ENCODE results near the gene CD300LD.

CD300LD gene

DNA sequence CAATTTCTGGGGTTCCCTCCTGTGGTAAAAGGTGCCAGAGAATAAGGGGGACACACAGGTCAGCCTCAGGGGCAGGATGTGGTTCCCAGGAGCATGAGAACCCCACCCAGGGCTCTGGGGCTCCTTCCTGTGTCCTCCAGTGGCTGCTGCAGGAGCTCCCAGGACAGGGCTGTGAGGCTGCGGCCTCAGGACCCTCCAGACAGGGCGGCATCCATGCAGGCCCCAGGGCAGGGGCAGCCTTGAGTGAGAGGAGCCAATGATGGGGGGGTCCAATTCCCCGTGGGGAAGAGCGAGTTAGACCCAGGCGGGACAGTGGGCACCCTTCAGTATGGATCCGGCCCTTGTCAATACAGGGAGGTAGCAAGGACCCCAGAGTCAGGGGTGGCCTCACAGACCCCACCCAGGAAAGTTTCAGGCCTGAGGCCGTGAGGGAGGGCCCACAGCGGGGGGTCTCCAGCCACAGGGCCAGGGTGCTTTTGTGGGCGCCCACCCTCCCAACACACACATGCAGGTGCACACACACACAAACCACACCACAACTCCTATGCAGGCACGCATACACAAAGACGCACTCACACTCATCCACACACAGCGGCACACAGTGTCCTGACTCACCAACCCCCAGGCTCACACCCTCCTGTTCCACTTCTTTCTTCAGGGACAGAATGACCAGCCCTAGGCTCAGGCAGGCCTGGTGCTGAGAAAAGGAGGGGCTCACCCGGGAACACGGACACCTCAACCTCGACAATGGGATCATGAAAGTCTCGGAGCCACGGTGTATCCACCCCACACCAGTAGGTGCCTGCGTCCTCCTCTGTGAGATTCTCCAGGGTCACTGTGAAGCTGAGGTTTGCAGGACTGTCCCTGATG is 48.0 kb downstream of the CD300LD start:
- DNase-seq (ENCODE audit: low spot score) = no peak

GRCh38 chr17:74543406-74543805 is 48.7 kb downstream of the CD300LD start:
- DNase-seq (ENCODE audit: low spot score) = no peak

DNA sequence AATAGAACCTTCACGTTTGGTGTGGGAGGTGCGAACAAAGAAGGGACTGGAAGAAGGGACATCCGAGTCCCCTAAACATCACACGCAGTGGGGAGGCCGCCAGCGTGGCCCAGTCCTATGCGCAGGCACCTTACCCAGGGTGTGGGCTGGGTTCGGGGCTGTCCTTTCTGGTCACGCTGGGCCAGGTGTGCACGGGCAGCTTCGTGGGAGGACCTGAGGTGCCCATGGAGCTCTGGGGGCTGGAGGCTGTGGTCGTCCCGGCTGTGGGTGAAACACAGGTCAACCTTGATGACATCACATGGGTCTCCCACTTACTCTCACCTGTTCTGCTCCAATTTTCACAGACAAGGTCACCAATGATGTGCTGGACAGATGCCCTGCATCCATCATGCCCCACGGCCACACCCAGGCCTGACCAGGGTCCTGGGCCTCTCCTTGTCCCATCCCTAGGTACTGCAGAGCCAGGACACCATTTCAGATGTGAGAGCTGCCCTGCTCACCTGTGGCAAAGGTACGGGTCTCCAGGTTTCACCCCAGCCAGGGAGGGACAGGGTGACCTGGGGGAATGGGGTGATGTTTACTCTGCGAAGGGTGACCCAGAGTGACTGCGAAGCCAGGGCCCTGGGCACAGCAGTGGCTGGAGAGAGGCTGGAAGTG is 49.2 kb downstream of the CD300LD start:
- no peak for DNase-seq (ENCODE audit: low spot score)

DNA sequence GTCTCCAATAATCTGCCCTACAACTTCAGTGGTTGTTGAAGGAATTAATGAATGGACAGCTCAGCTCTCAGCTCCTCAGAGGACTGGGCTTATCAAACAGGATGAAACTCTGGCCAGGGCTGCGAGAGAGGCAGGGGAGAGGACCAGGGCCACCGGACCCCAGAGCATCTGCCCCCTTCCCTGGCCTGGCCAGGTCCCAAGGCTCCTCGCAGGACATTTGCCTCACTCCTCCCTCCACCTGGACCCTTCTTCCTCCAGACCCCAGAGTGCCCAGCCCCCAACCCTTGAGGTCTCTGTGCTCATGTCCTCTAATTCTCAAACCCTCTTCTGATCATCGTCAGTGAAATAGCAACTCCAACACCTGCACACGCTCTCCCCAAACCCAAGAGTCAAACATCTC is 49.9 kb downstream of the CD300LD start:
- DNase-seq (ENCODE audit: low spot score) = no peak

DNA sequence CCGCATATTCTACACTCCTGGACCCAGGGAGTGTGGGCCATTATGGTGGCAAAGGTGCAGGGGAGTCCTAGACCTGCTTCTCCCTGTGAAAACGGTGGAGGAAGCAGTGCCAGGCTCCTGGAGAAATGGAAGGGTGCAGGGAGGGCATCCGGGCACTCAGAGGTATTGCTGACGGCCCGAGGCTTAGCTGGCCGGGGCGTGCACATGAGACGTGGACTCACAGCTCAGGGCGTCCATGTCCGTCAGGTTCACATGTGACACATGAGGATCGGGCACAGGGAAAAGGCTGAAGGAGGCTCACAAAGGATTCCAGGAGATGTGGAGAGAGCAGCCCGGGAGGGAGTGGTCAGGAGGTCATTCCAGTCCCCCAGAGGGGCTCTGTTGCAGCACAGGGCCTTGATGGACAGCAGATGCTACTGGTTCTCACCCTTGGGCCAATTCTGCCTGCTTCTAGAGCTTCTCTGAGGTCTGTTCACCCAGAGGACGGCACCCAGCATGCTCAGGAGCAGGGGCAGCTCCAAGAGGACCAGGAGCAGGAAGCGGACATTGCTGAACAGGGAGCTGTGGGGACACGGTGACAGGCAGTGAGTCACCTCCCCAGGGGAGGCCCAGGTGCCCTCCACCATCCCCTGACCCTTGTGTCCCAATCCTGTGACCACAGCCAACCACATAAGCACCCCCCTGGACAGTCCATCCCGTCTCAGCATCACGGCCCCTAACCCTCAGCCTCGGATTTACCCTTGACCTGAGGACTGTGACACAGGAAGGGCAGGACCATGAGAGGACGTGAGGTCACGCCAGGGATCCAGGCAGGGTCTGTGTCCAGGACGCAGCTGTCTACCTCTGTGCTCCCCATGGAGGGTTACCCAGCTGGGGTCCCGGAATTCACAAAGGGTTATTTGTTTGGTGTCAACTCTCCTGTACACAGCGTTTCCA is 50.6 kb downstream of the CD300LD start:
- DNase-seq (ENCODE audit: low spot score) = no peak

DNA sequence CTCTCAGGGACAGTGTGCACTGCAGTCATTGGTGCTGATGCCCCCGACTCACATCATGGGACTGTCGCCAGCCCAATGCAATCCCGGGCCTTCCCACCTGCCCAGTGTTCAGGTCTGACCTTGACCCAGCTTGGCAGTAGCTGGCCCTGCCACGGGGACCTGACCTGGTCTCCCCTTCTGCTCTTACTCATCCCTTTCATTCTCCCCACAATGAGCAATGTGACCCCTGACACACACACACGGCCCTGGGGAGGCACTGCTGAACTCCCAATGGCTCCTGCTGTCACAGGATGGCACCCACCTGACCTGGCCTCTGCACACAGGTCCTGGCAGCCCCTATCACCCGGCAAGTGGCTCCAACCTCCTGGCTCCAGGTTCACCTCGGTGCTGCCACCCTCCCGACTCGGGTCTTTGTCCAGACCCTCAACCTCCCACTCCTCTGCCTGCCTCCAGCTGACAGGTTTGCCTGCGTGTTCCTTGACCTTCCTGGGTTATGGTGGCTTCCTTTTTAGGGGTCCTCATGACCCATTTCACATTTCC is 52.7 kb downstream of the CD300LD start:
- no peak for DNase-seq (ENCODE audit: low spot score)

GRCh38 chr17:74536890-74537289 is 55.2 kb downstream of the CD300LD start:
- no peak for DNase-seq (ENCODE audit: low spot score)

- peak; percentile 18 for DNase-seq (ENCODE audit: low spot score)
Observed at GRCh38 chr17:74532115-74532514, 60.0 kb downstream of the CD300LD start.

GRCh38 chr17:74531231-74531761 is 60.8 kb downstream of the CD300LD start, which contains the start of gene CD300LB:
Gene CD300LB (minus strand): TSS chr17:74531475. CDS start chr17:74531350, 125 bp downstream.
- DNase-seq (ENCODE audit: low spot score) = no peak

DNA sequence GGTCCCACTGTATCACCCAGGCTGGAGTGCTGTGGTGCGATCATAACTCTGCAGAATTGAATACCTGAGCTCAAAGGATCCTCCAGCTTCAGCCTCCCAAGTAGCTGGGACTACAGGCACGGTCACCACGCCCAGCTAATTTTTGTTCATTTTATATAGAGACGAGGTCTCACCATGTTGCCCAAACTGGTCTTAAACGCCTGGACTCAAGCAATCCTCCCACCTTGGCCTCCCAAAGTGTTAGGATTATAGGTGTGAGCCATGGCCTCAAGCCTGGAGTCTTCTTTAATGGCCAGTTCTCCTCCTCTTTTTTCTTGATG is 61.3 kb downstream of the CD300LD start:
- DNase-seq (ENCODE audit: low spot score) = no peak
